Measurements from ENCODE around the gene ZNF200. TPM values are rescaled to one million over a fixed set of nuclear protein-coding genes. Genes with fewer than 3 reads are reported as not detected.

ZNF200 gene
- total RNA-seq, 1 donor from 2014 or later = 11.2 TPM

- Mint-ChIP-seq H3K4me1 (ENCODE audit: low read depth) (peaks cover under 1% of the 10 kb centered on the region), H3K4me3 (ENCODE audit: low read depth) (no peak overlapping the region), H3K27me3 (peaks cover 65% of the 10 kb centered on the region), H3K27ac (no peak overlapping the region), H3K36me3 (ENCODE audit: insufficient read depth) (no peaks in the 10 kb centered on the region), H3K9me3 (ENCODE audit: low read depth) (no peaks in the 10 kb centered on the region)
- no peak for DNase-seq (ENCODE audit: low spot score, unreplicated experiment)
- no peak for TF ChIP-seq CTCF (IDR thresholded peaks at IDR 0.05; ENCODE audit: unreplicated experiment)
These were observed 39.0 kb downstream of the ZNF200 start for GRCh38 chr16:3195975-3196374.

GRCh38 chr16:3194792-3195191 lies 40.2 kb downstream of the ZNF200 start:
- Mint-ChIP-seq H3K27ac (no peak overlapping the region), H3K36me3 (ENCODE audit: insufficient read depth) (no peaks in the 10 kb centered on the region), H3K27me3 (peaks cover 68% of the 10 kb centered on the region), H3K4me1 (ENCODE audit: low read depth) (peaks cover 1% of the 10 kb centered on the region), H3K4me3 (ENCODE audit: low read depth) (no peak overlapping the region), H3K9me3 (ENCODE audit: low read depth) (no peaks in the 10 kb centered on the region)
- TF ChIP-seq CTCF (IDR thresholded peaks at IDR 0.05; ENCODE audit: unreplicated experiment) = no peak
- no peak for DNase-seq (ENCODE audit: low spot score, unreplicated experiment)

GRCh38 chr16:3193221-3194212 lies 41.4 kb downstream of the ZNF200 start:
- no peaks in the 10 kb centered on the region for H3K36me3 Mint-ChIP-seq (ENCODE audit: insufficient read depth)
- DNase-seq (ENCODE audit: low spot score, unreplicated experiment) = no peak
- peaks cover 73% of the 10 kb centered on the region for H3K27me3 Mint-ChIP-seq
- peaks cover 3% of the 10 kb centered on the region for H3K4me1 Mint-ChIP-seq (ENCODE audit: low read depth)
- no peak overlapping the region for H3K4me3 Mint-ChIP-seq (ENCODE audit: low read depth)
- no peak for TF ChIP-seq CTCF (IDR thresholded peaks at IDR 0.05; ENCODE audit: unreplicated experiment)
- no peak overlapping the region for H3K27ac Mint-ChIP-seq
- no peaks in the 10 kb centered on the region for H3K9me3 Mint-ChIP-seq (ENCODE audit: low read depth)

GRCh38 chr16:3192476-3193019 lies 42.4 kb downstream of the ZNF200 start:
- Mint-ChIP-seq H3K36me3 (ENCODE audit: insufficient read depth) (no peaks in the 10 kb centered on the region), H3K27ac (no peak overlapping the region), H3K9me3 (ENCODE audit: low read depth) (no peaks in the 10 kb centered on the region), H3K4me1 (ENCODE audit: low read depth) (peaks cover 5% of the 10 kb centered on the region), H3K27me3 (peaks cover 75% of the 10 kb centered on the region), H3K4me3 (ENCODE audit: low read depth) (no peak overlapping the region)
- TF ChIP-seq CTCF (IDR thresholded peaks at IDR 0.05; ENCODE audit: unreplicated experiment) = no peak
- no peak for DNase-seq (ENCODE audit: low spot score, unreplicated experiment)

- Mint-ChIP-seq H3K36me3 (ENCODE audit: insufficient read depth) (no peaks in the 10 kb centered on the region), H3K4me1 (ENCODE audit: low read depth) (peaks cover 5% of the 10 kb centered on the region), H3K9me3 (ENCODE audit: low read depth) (no peaks in the 10 kb centered on the region), H3K27me3 (peaks cover 82% of the 10 kb centered on the region), H3K27ac (no peak overlapping the region), H3K4me3 (ENCODE audit: low read depth) (no peak overlapping the region)
- no peak for DNase-seq (ENCODE audit: low spot score, unreplicated experiment)
- TF ChIP-seq CTCF (IDR thresholded peaks at IDR 0.05; ENCODE audit: unreplicated experiment) = no peak
These were observed 44.0 kb downstream of the ZNF200 start for GRCh38 chr16:3190949-3191353.
